ENCODE data around the gene CPO. TPM values are rescaled to one million over a fixed set of nuclear protein-coding genes. Genes with fewer than 3 reads are reported as not detected.

CPO gene
- total RNA-seq, 1 donor from 2014 or later, result not detected

GRCh38 chr2:206920310-206920709, 19.0 kb upstream of the CPO start:
- Mint-ChIP-seq H3K9me3 (ENCODE audit: unreplicated experiment) (no peaks in the 10 kb centered on the region), H3K27ac (ENCODE audit: unreplicated experiment) (no peak overlapping the region), H3K4me3 (ENCODE audit: unreplicated experiment) (no peak overlapping the region), H3K36me3 (ENCODE audit: unreplicated experiment) (no peaks in the 10 kb centered on the region), H3K4me1 (ENCODE audit: low read depth, unreplicated experiment) (peaks cover 5% of the 10 kb centered on the region), H3K27me3 (ENCODE audit: unreplicated experiment) (no peaks in the 10 kb centered on the region)
- TF ChIP-seq CTCF (IDR thresholded peaks at IDR 0.05; ENCODE audit: partially characterized antibody, unreplicated experiment), result no peak
- no peak for DNase-seq

DNA sequence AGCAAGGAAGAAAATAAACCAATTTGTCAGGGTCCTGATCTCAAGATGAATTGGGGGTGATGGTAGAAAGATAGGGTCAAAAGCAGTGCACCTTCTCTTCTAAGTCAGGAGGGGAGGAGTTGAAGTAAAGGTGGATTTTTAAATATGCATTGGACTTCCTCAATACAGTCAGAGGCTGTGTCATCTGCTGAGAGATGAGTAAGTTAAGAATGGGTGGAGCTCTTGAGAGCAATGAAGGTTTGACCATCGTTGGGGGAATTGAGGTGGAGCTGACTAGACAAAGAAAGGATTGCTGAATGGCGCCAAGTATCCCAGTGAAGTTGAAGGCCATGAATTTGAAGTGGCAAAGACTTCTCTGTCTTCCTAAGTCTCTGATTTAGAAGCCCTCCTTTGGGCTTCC, 18.4 kb upstream of the CPO start:
- peaks cover 5% of the 10 kb centered on the region for H3K4me1 Mint-ChIP-seq (ENCODE audit: low read depth, unreplicated experiment)
- no peak overlapping the region for H3K27ac Mint-ChIP-seq (ENCODE audit: unreplicated experiment)
- TF ChIP-seq CTCF (IDR thresholded peaks at IDR 0.05; ENCODE audit: partially characterized antibody, unreplicated experiment), result no peak
- no peaks in the 10 kb centered on the region for H3K27me3 Mint-ChIP-seq (ENCODE audit: unreplicated experiment)
- H3K9me3 Mint-ChIP-seq (ENCODE audit: unreplicated experiment), result no peaks in the 10 kb centered on the region
- DNase-seq, result no peak
- no peaks in the 10 kb centered on the region for H3K36me3 Mint-ChIP-seq (ENCODE audit: unreplicated experiment)
- H3K4me3 Mint-ChIP-seq (ENCODE audit: unreplicated experiment), result no peak overlapping the region

- Mint-ChIP-seq H3K4me1 (ENCODE audit: low read depth, unreplicated experiment) (peaks cover 5% of the 10 kb centered on the region), H3K9me3 (ENCODE audit: unreplicated experiment) (no peaks in the 10 kb centered on the region), H3K27ac (ENCODE audit: unreplicated experiment) (no peak overlapping the region), H3K36me3 (ENCODE audit: unreplicated experiment) (no peaks in the 10 kb centered on the region), H3K4me3 (ENCODE audit: unreplicated experiment) (no peak overlapping the region), H3K27me3 (ENCODE audit: unreplicated experiment) (no peaks in the 10 kb centered on the region)
- no peak for TF ChIP-seq CTCF (IDR thresholded peaks at IDR 0.05; ENCODE audit: partially characterized antibody, unreplicated experiment)
- no peak for DNase-seq
These were observed 17.8 kb upstream of the CPO start for GRCh38 chr2:206921529-206921928.

DNA sequence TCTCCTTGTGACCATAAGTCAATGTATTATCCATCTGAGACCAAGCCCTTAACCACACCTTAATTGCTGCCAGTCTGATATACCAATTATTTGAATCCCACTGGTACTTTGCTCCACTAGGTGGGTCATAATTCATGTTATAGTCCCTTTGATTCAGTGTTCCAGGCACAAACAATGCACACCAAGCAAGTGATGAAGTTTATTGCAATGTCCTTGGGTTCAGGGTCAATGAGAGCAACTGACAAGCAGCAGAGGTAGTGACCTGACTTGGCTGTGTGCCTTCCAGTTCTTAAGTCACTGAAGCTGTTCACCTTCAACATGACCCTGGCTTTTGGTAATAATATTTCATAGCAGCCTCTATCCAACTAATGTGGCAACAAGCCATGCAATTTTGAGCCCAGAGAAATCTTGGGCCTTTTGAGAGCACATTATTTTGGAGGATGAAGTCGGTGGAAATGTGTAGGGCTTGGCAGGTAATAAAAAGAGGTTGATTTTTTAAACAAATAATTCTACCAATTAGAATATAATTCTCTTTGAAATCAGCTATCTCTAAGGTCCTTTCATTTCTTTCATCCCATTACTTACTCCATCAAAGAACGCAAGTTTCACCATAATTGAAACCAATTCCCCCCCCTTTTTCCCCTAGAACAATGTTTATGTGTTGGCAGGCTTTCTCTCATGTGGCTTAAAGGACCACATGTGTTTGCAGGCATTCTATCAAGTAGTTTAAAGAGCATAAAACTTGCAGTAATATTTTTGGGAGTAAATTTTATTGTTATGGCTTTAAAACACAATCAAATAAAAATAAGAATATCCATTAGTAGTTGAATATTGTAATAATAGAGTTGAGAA, 3.1 kb upstream of the CPO start:
- Mint-ChIP-seq H3K4me3 (ENCODE audit: unreplicated experiment) (no peak overlapping the region), H3K4me1 (ENCODE audit: low read depth, unreplicated experiment) (no peaks in the 10 kb centered on the region), H3K9me3 (ENCODE audit: unreplicated experiment) (peaks cover 4% of the 10 kb centered on the region), H3K27ac (ENCODE audit: unreplicated experiment) (no peak overlapping the region), H3K36me3 (ENCODE audit: unreplicated experiment) (peaks cover 4% of the 10 kb centered on the region), H3K27me3 (ENCODE audit: unreplicated experiment) (peaks cover 3% of the 10 kb centered on the region)
- DNase-seq, result no peak
- TF ChIP-seq CTCF (IDR thresholded peaks at IDR 0.05; ENCODE audit: partially characterized antibody, unreplicated experiment), result no peak

- peaks cover 2% of the 10 kb centered on the region for H3K27me3 Mint-ChIP-seq (ENCODE audit: unreplicated experiment)
- H3K36me3 Mint-ChIP-seq (ENCODE audit: unreplicated experiment), result peaks cover 2% of the 10 kb centered on the region
- no peak for DNase-seq
- no peak for TF ChIP-seq CTCF (IDR thresholded peaks at IDR 0.05; ENCODE audit: partially characterized antibody, unreplicated experiment)
- no peak overlapping the region for H3K4me3 Mint-ChIP-seq (ENCODE audit: unreplicated experiment)
- no peaks in the 10 kb centered on the region for H3K4me1 Mint-ChIP-seq (ENCODE audit: low read depth, unreplicated experiment)
- peaks cover 1% of the 10 kb centered on the region for H3K9me3 Mint-ChIP-seq (ENCODE audit: unreplicated experiment)
- H3K27ac Mint-ChIP-seq (ENCODE audit: unreplicated experiment), result no peak overlapping the region
These were observed 2.5 kb upstream of the CPO start for GRCh38 chr2:206936843-206937230.
